H9 (cell line): ENCODE results near the gene RAP1B. TPM values are rescaled to one million over a fixed set of nuclear protein-coding genes. Genes with fewer than 3 reads are reported as not detected.

Experiments used
- DNase-seq: peaks from one replicate; pipeline ENCODE4 v3.0.0-alpha.2; 2017
- H2AFZ ChIP-seq: one replicate; pipeline ENCODE4 v1.6.1; 2013; ENCODE audit warnings: mild to moderate bottlenecking, low read length, control low read depth, moderate library complexity
- H2AK5ac ChIP-seq: 2 replicates; pipeline ENCODE4 v1.6.1; 2013; ENCODE audit warnings: low read length, control low read depth, mixed read lengths; ENCODE audit not compliant: insufficient read length
- H2BK120ac ChIP-seq: one replicate; pipeline ENCODE4 v1.6.1; 2013; ENCODE audit warnings: low read depth, mild to moderate bottlenecking, low read length, control low read depth, inconsistent platforms; ENCODE audit not compliant: poor library complexity, severe bottlenecking
- H2BK12ac ChIP-seq: 2 replicates; pipeline ENCODE4 v1.6.1; 2013; ENCODE audit warnings: low read length, control low read depth, mixed read lengths, low read depth; ENCODE audit not compliant: insufficient read length
- H2BK15ac ChIP-seq: 2 replicates; pipeline ENCODE4 v1.6.1; 2013; ENCODE audit warnings: low read depth, low read length, control low read depth
- H2BK20ac ChIP-seq: one replicate; pipeline ENCODE4 v1.6.1; 2013; ENCODE audit warnings: low read depth, mild to moderate bottlenecking, low read length, control low read depth, inconsistent platforms; ENCODE audit not compliant: poor library complexity, severe bottlenecking
- H2BK5ac ChIP-seq: 2 replicates; pipeline ENCODE4 v1.6.1; 2013; ENCODE audit warnings: low read length, control low read depth, mixed read lengths; ENCODE audit not compliant: insufficient read length
- H3K14ac ChIP-seq: 2 replicates; pipeline ENCODE4 v1.6.1; 2013; ENCODE audit warnings: low read length, control low read depth; ENCODE audit not compliant: insufficient read depth
- H3K18ac ChIP-seq: 2 replicates; pipeline ENCODE4 v1.6.1; 2013; ENCODE audit warnings: low read depth, mild to moderate bottlenecking, mixed read lengths, low read length, control low read depth; ENCODE audit not compliant: insufficient read length
- H3K23ac ChIP-seq: 2 replicates; pipeline ENCODE4 v1.6.1; 2013; ENCODE audit warnings: low read length, control low read depth, mixed read lengths, low read depth; ENCODE audit not compliant: insufficient read length
- H3K23me2 ChIP-seq: 2 replicates; pipeline ENCODE4 v1.6.1; 2013; ENCODE audit warnings: low read depth, mild to moderate bottlenecking, mixed read lengths, low read length, control low read depth; ENCODE audit not compliant: insufficient read length, poor library complexity, severe bottlenecking
- H3K27ac ChIP-seq: 2 replicates; pipeline ENCODE4 v1.5.1; 2013; ENCODE audit warnings: low read length, control low read depth, mixed read lengths, low read depth; ENCODE audit not compliant: insufficient read length
- H3K27me3 ChIP-seq: 2 replicates; pipeline ENCODE4 v1.6.1; 2013; ENCODE audit warnings: low read length, control low read depth, inconsistent platforms; ENCODE audit not compliant: insufficient read depth
- H3K4ac ChIP-seq: 2 replicates; pipeline ENCODE4 v1.6.1; 2013; ENCODE audit warnings: low read depth, mild to moderate bottlenecking, control low read depth, inconsistent platforms, low read length, moderate library complexity
- H3K4me1 ChIP-seq: 2 replicates; pipeline ENCODE4 v1.6.1; 2013; ENCODE audit warnings: low read length, control low read depth, inconsistent platforms; ENCODE audit not compliant: insufficient read depth
- H3K4me2 ChIP-seq: 2 replicates; pipeline ENCODE4 v1.6.1; 2013; ENCODE audit warnings: low read length, control low read depth, mixed read lengths; ENCODE audit not compliant: insufficient read length, insufficient read depth
- H3K56ac ChIP-seq: 2 replicates; pipeline ENCODE4 v1.6.1; 2013; ENCODE audit warnings: low read depth, mild to moderate bottlenecking, mixed read lengths, low read length, control low read depth; ENCODE audit not compliant: insufficient read length
- H3K79me1 ChIP-seq: 2 replicates; pipeline ENCODE4 v1.6.1; 2013; ENCODE audit warnings: low read depth, mild to moderate bottlenecking, moderate library complexity, low read length, control low read depth, inconsistent platforms; ENCODE audit not compliant: insufficient read depth, poor library complexity, severe bottlenecking
- H3K79me2 ChIP-seq: 2 replicates; pipeline ENCODE4 v1.6.1; 2013; ENCODE audit warnings: low read length, control low read depth, inconsistent platforms; ENCODE audit not compliant: insufficient read depth
- H3K9ac ChIP-seq: 2 replicates; pipeline ENCODE4 v1.6.1; 2013; ENCODE audit warnings: low read length, control low read depth, mixed read lengths; ENCODE audit not compliant: insufficient read length; ENCODE audit errors: extremely low read depth
- H3K9me3 ChIP-seq: one replicate; pipeline ENCODE4 v1.6.1; 2013; ENCODE audit warnings: low read depth, low read length, inconsistent platforms; ENCODE audit not compliant: control insufficient read depth
- H3T11ph ChIP-seq: one replicate; pipeline ENCODE4 v1.6.1; 2013; ENCODE audit warnings: mild to moderate bottlenecking, low read length, control low read depth, inconsistent platforms
- H4K20me1 ChIP-seq: one replicate; pipeline ENCODE4 v1.6.1; 2013; ENCODE audit not compliant: control insufficient read depth, insufficient read length, insufficient read depth
- H4K5ac ChIP-seq: 2 replicates; pipeline ENCODE4 v1.6.1; 2013; ENCODE audit warnings: low read depth, mild to moderate bottlenecking, mixed read lengths, low read length, control low read depth; ENCODE audit not compliant: insufficient read length
- H4K8ac ChIP-seq: replicated peaks from 2 replicates; pipeline ENCODE4 v1.6.1; 2013; ENCODE audit warnings: low read length, control low read depth, mixed read lengths, low read depth; ENCODE audit not compliant: insufficient read length
- H4K91ac ChIP-seq: 2 replicates; pipeline ENCODE4 v1.6.1; 2013; ENCODE audit warnings: low read depth, mild to moderate bottlenecking, moderate library complexity, mixed read lengths, low read length, control low read depth; ENCODE audit not compliant: insufficient read length
- H3K27ac Mint-ChIP-seq, 3 experiments: 2 replicates in 2 of 3; 3 replicates in 1 of 3; pipeline ENCODE4 v1.8.0; 2020 to 2021; ENCODE audit warnings: mixed read lengths in 3 of 3, mild to moderate bottlenecking in 1 of 3, moderate library complexity in 1 of 3
- H3K27me3 Mint-ChIP-seq: 2 replicates; pipeline ENCODE4 v1.8.0; 2021; ENCODE audit warnings: low read depth, mild to moderate bottlenecking, moderate library complexity, mixed read lengths
- H3K36me3 Mint-ChIP-seq, 3 experiments: 2 replicates in 2 of 3; 3 replicates in 1 of 3; pipeline ENCODE4 v1.8.0; 2020 to 2021; ENCODE audit warnings: low read depth in 3 of 3, mixed read lengths in 3 of 3; ENCODE audit not compliant: insufficient read depth in 1 of 3
- H3K4me1 Mint-ChIP-seq, 2 experiments: 2 replicates each; pipeline ENCODE4 v1.8.0; 2020; ENCODE audit warnings: mixed read lengths in 2 of 2
- H3K4me3 Mint-ChIP-seq, 2 experiments: 2 replicates in 1 of 2; 3 replicates in 1 of 2; pipeline ENCODE4 v1.8.0; 2020 to 2021; ENCODE audit warnings: mild to moderate bottlenecking in 2 of 2, mixed read lengths in 2 of 2, moderate library complexity in 1 of 2
- H3K9me3 Mint-ChIP-seq, 2 experiments: 2 replicates in 1 of 2; 3 replicates in 1 of 2; pipeline ENCODE4 v1.8.0; 2020; ENCODE audit warnings: mild to moderate bottlenecking in 2 of 2, mixed read lengths in 2 of 2, moderate library complexity in 1 of 2
- CTCF ChIP-seq: fragments of 200-600 bp; sonication (generic); conservative IDR thresholded peaks from 3 replicates; pipeline ENCODE4 v1.8.0; 2021; ENCODE audit warnings: antibody characterized with exemption, mild to moderate bottlenecking
- WGBS: extraction: QIAGEN DNeasy Blood & Tissue Kit; methylation state at CpG from one replicate; pipeline ENCODE4 v1.1.7; 2013; ENCODE audit warnings: missing lambda C conversion rate, low lambda C conversion rate, mixed read lengths; ENCODE audit not compliant: insufficient read length; ENCODE audit errors: extremely low coverage; 5-methylcytosine and 5-hydroxymethylcytosine counted together
- total RNA-seq: library from RNA; stranded (reverse); gene quantifications from 2 replicates; pipeline ENCODE4 v1.2.1, GENCODE V29; 2021

RAP1B gene
- total RNA-seq, 1 experiment from 2014 or later, result 97.7 TPM

- Mint-ChIP-seq H3K27ac (no peak overlapping the region), H3K27me3 (no peaks in the 10 kb centered on the region), H3K4me1 (peaks cover 6 to 13% of the 10 kb centered on the region in 2 experiments; a peak in 3 of 4 replicates), H3K36me3 (no peaks in the 10 kb centered on the region), H3K4me3 (no peak overlapping the region), H3K9me3 (no peaks in the 10 kb centered on the region)
- no peak overlapping the region for H2BK15ac ChIP-seq
- no peak overlapping the region for H3K14ac ChIP-seq
- no peak overlapping the region for H3K56ac ChIP-seq
- no peak overlapping the region for H3K9ac ChIP-seq
- no peaks in the 10 kb centered on the region; the same call in 1 of the 2 replicates for H3K4me1 ChIP-seq
- no peak overlapping the region for H2BK12ac ChIP-seq
- no peak overlapping the region for H3K4me2 ChIP-seq
- no peaks in the 10 kb centered on the region for H3K27me3 ChIP-seq
- no peaks in the 10 kb centered on the region for H3K23me2 ChIP-seq
- peak; percentile 37 for DNase-seq
- H2AFZ ChIP-seq, result no peak overlapping the region
- H2BK5ac ChIP-seq, result no peak overlapping the region
- H3K23ac ChIP-seq, result no peak overlapping the region
- no peak overlapping the region for H4K8ac ChIP-seq
- no peak overlapping the region for H2BK120ac ChIP-seq
- no peak overlapping the region for H2BK20ac ChIP-seq
- WGBS, result no CpG with 5 or more reads among the region's 1 CpG
- no peak overlapping the region for H3K18ac ChIP-seq
- no peaks in the 10 kb centered on the region for H3K9me3 ChIP-seq
- no peak for TF ChIP-seq CTCF
- H3K79me2 ChIP-seq, result no peaks in the 10 kb centered on the region
- H4K5ac ChIP-seq, result no peak overlapping the region
- no peaks in the 10 kb centered on the region for H4K20me1 ChIP-seq
- no peak overlapping the region for H3K4ac ChIP-seq
- H4K91ac ChIP-seq, result no peak overlapping the region
- no peak overlapping the region for H3T11ph ChIP-seq
- H3K27ac ChIP-seq, result no peak overlapping the region
- no peak overlapping the region for H2AK5ac ChIP-seq
- H3K79me1 ChIP-seq, result no peaks in the 10 kb centered on the region
Measured at GRCh38 chr12:68667896-68668295, 57.2 kb downstream of the RAP1B start.
